ENCODE data around the gene HNF4A. TPM values are rescaled to one million over a fixed set of nuclear protein-coding genes. Genes with fewer than 3 reads are reported as not detected.

The HNF4A gene
- total and polyA plus RNA-seq, 2 donors (not counting 3 experiments of a cell fraction or from before 2014, with no cell fraction given) = not detected

- H3K27ac ChIP-seq (ENCODE audit: insufficient read depth, low read depth, low read length) = no peak overlapping the region
- no peak overlapping the region for H2AFZ ChIP-seq (ENCODE audit: low read depth, low read length)
- no peaks in the 10 kb centered on the region for H3K4me1 ChIP-seq (ENCODE audit: control insufficient read depth, extremely low read depth, insufficient read depth, low read length)
- FAIRE-seq = no peak
- no peak for DNase-seq (ENCODE audit: low read depth, low spot score)
- no peaks in the 10 kb centered on the region for H4K20me1 ChIP-seq (replicated peaks; ENCODE audit: control insufficient read depth, extremely low read depth, insufficient read depth, low read length)
- dilution Hi-C loops (cut with MboI; ENCODE audit: extremely low pct_ligation_motif_present, low sequenced_read_pairs) = no loop called here
- POLR2A ChIA-PET = no interaction called here
- CTCF ChIA-PET = no interaction called here
- H3K4me3 ChIP-seq (replicated peaks in 1 of 3; ENCODE audit: insufficient read depth in 1 of 3, low read depth in 1 of 3, low read length in 3 of 3) = no peak overlapping the region
- H3K36me3 ChIP-seq (ENCODE audit: control insufficient read depth in 2 of 2, extremely low read depth in 1 of 2, insufficient read depth in 2 of 2, low read length in 2 of 2) = no peaks in the 10 kb centered on the region
- BruUV-seq (replicated peaks) = no TSS peak
- no peak for TF ChIP-seq GATA2 (IDR thresholded peaks at IDR 0.05; ENCODE audit: insufficient read depth, insufficient read length, low read depth, low read length)
- no peak for TF ChIP-seq EZH2 (IDR thresholded peaks at IDR 0.05; ENCODE audit: borderline replicate concordance, low read depth, low read length, severe bottlenecking)
- no peak for TF ChIP-seq FOS (IDR thresholded peaks at IDR 0.05; ENCODE audit: borderline replicate concordance, insufficient read depth, low read length)
- TF ChIP-seq MAX (IDR thresholded peaks at IDR 0.05; ENCODE audit: insufficient read depth, insufficient read length) = no peak
- TF ChIP-seq CTCF (IDR thresholded peaks at IDR 0.05; ENCODE audit: extremely low read depth in 1 of 2, insufficient read depth in 1 of 2, low read depth in 1 of 2, low read length in 2 of 2) = no peak
- intact Hi-C loops (cut with micrococcal nuclease) = no loop called here
- no peak overlapping the region for H3K4me2 ChIP-seq (ENCODE audit: insufficient read depth, low read length)
- no peaks in the 10 kb centered on the region for H3K27me3 ChIP-seq (ENCODE audit: control insufficient read depth in 2 of 2, insufficient read depth in 2 of 2, low read length in 2 of 2)
- H3K9me3 ChIP-seq (replicated peaks; ENCODE audit: control insufficient read depth, insufficient read depth, low read length) = no peaks in the 10 kb centered on the region
- H3K79me2 ChIP-seq (ENCODE audit: control insufficient read depth, insufficient read depth, low read length) = no peaks in the 10 kb centered on the region
- H3K9me1 ChIP-seq (replicated peaks; ENCODE audit: control insufficient read depth, extremely low read depth, insufficient read depth, low read length) = no peaks in the 10 kb centered on the region
- no peak overlapping the region for H3K9ac ChIP-seq (replicated peaks; ENCODE audit: extremely low read depth, insufficient read depth, low read length)
Observed at GRCh38 chr20:44398335-44398734, 42.8 kb downstream of the HNF4A start.

GRCh38 chr20:44399446-44399845, 43.9 kb downstream of the HNF4A start:
- CTCF ChIA-PET = no interaction called here
- Histone ChIP-seq H3K36me3 (ENCODE audit: control insufficient read depth in 2 of 2, extremely low read depth in 1 of 2, insufficient read depth in 2 of 2, low read length in 2 of 2) (no peaks in the 10 kb centered on the region), H3K79me2 (ENCODE audit: control insufficient read depth, insufficient read depth, low read length) (no peaks in the 10 kb centered on the region), H3K9me3 (replicated peaks; ENCODE audit: control insufficient read depth, insufficient read depth, low read length) (no peaks in the 10 kb centered on the region), H3K4me3 (replicated peaks in 1 of 3; ENCODE audit: insufficient read depth in 1 of 3, low read depth in 1 of 3, low read length in 3 of 3) (no peak overlapping the region), H3K27me3 (ENCODE audit: control insufficient read depth in 2 of 2, insufficient read depth in 2 of 2, low read length in 2 of 2) (no peaks in the 10 kb centered on the region), H2AFZ (ENCODE audit: low read depth, low read length) (no peak overlapping the region), H3K4me1 (ENCODE audit: control insufficient read depth, extremely low read depth, insufficient read depth, low read length) (no peaks in the 10 kb centered on the region), H3K9ac (replicated peaks; ENCODE audit: extremely low read depth, insufficient read depth, low read length) (no peak overlapping the region), H3K4me2 (ENCODE audit: insufficient read depth, low read length) (no peak overlapping the region), H3K9me1 (replicated peaks; ENCODE audit: control insufficient read depth, extremely low read depth, insufficient read depth, low read length) (no peaks in the 10 kb centered on the region), H4K20me1 (replicated peaks; ENCODE audit: control insufficient read depth, extremely low read depth, insufficient read depth, low read length) (no peaks in the 10 kb centered on the region), H3K27ac (ENCODE audit: insufficient read depth, low read depth, low read length) (no peak overlapping the region)
- FAIRE-seq (no peak), DNase-seq (ENCODE audit: low read depth, low spot score) (no peak)
- BruUV-seq (replicated peaks) = no TSS peak
- no peak for TF ChIP-seq MAX (IDR thresholded peaks at IDR 0.05; ENCODE audit: insufficient read depth, insufficient read length)
- no peak for TF ChIP-seq CTCF (IDR thresholded peaks at IDR 0.05; ENCODE audit: extremely low read depth in 1 of 2, insufficient read depth in 1 of 2, low read depth in 1 of 2, low read length in 2 of 2)
- POLR2A ChIA-PET = no interaction called here
- intact Hi-C loops (cut with micrococcal nuclease) = no loop called here
- dilution Hi-C loops (cut with MboI; ENCODE audit: extremely low pct_ligation_motif_present, low sequenced_read_pairs) = no loop called here
